Tracheal epithelial cell (primary cell): ENCODE data around the gene LIN7C. TPM values are rescaled to one million over a fixed set of nuclear protein-coding genes. Genes with fewer than 3 reads are reported as not detected.

Experiments used
- total RNA-seq: library from RNA; depleted of rRNA; stranded (reverse); fragments of >200 nt; gene quantifications from 2 replicates; pipeline ENCODE4 v1.2.1, GENCODE V29; 2014

The LIN7C gene
- 56.6 and 103 TPM in 2 replicates for total RNA-seq

GRCh38 chr11:27506200-27507182, at the start of gene LIN7C:
LIN7C (minus strand) TSS chr11:27506769; CDS start chr11:27506752, 17 bp downstream.

DNA sequence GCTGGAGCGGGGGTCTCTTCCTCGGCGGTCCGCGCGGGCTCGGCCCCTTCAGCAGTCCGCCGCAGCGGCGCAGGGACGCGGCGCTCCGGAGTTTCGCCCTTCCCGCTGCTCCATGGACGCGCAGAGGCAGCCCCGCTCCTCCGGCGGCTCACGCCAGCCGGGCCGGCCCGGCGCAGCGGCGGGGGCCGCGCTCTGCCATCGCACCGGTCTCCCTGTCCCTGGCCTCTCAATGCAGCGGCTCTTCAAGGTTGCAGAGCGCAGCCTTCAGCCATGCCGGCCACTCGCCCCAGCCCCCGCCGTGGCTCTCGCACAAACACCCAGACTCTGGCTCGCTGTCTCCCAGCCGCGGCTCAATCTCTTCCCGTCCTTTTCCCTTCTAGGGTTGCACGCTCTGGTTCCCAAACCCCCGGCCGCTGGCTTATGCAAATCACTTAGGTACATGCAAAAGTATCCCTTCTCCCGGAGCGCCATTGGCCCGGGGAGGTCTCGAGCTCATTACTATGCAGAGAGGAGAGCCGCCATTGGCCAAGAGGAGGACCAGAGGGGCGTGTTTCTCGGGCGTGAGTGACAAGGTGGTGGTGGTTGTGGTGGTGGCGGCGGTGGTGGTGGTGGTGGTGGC, 34.1 kb downstream of the LIN7C start, which contains the start of gene LGR4:
Gene LGR4 (minus strand): TSS at position 393 of the 619 bp plus-strand sequence. CDS start 488 bp downstream, outside the sequence.

Other genes with a start within 250 kb of the LIN7C start
- 1.4 and 2.8 TPM in 2 replicates for gene CCDC34, start 143.6 kb downstream of the LIN7C start, total RNA-seq
- 24.8 and 37.9 TPM in 2 replicates for gene LGR4, start 34.0 kb downstream of the LIN7C start, total RNA-seq
- 1.4 and 2.1 TPM in 2 replicates for gene BDNF, start 193.7 kb upstream of the LIN7C start, total RNA-seq